CD4-positive, CD25-positive, alpha-beta regulatory T cell (primary cell): ENCODE data around the gene APOO. TPM values are rescaled to one million over a fixed set of nuclear protein-coding genes. Genes with fewer than 3 reads are reported as not detected.
A peak's percentile ranks its signal among the peaks of the same experiment; 100 is the strongest.
"Not testable (repeated sequence)": the region's sequence is repeated elsewhere in the genome, so short reads cannot be mapped to it uniquely, and the experiment has no call there.

Experiments used
- ATAC-seq, 2 donors: fragments of 150-1000 bp; cut with Tn5 transposase; one replicate each; pipeline ENCODE4 v1.10.0; 2021; ENCODE audit warnings: low read depth in 2 of 2, moderate number of reproducible peaks in 2 of 2, moderate library complexity in 1 of 2
- DNase-seq, 3 donors: peaks; one replicate each; pipeline versions ENCODE4 v3.0.0 to v3.0.0-alpha.2; 2012 to 2022; ENCODE audit warnings: mixed read lengths in 1 of 3
- H3K27ac ChIP-seq: one replicate; pipeline ENCODE4 v1.7.0; 2013; ENCODE audit warnings: mild to moderate bottlenecking, low read length; ENCODE audit not compliant: insufficient read depth, poor library complexity, severe bottlenecking
- H3K27me3 ChIP-seq: one replicate; pipeline ENCODE4 v1.7.0; 2013; ENCODE audit warnings: low read length; ENCODE audit not compliant: control insufficient read depth, insufficient read depth
- H3K36me3 ChIP-seq: one replicate; pipeline ENCODE4 v1.7.0; 2013; ENCODE audit warnings: mild to moderate bottlenecking, low read length, moderate library complexity; ENCODE audit not compliant: control insufficient read depth, insufficient read depth
- H3K4me1 ChIP-seq: 2 replicates; pipeline ENCODE4 v1.7.0; 2013; ENCODE audit warnings: mild to moderate bottlenecking, low read length; ENCODE audit not compliant: insufficient read depth, control insufficient read depth, poor library complexity, severe bottlenecking
- H3K4me3 ChIP-seq: one replicate; pipeline ENCODE4 v1.7.0; 2013; ENCODE audit warnings: low read depth, mild to moderate bottlenecking, low read length, moderate library complexity
- H3K9me3 ChIP-seq, 2 experiments: 1 replicate in 1 of 2; 2 replicates in 1 of 2; pipeline ENCODE4 v1.7.0; 2013; ENCODE audit warnings: low read length in 2 of 2, mild to moderate bottlenecking in 1 of 2, moderate library complexity in 1 of 2; ENCODE audit not compliant: control insufficient read depth in 2 of 2
- H3K27ac Mint-ChIP-seq, 3 donors: one replicate each; pipeline ENCODE4 v1.8.0; 2020 to 2022; ENCODE audit warnings: mild to moderate bottlenecking in 3 of 3, mixed read lengths in 3 of 3, moderate library complexity in 2 of 3
- H3K27me3 Mint-ChIP-seq: one replicate; pipeline ENCODE4 v1.8.0; 2022; ENCODE audit warnings: mild to moderate bottlenecking, mixed read lengths
- H3K36me3 Mint-ChIP-seq: one replicate; pipeline ENCODE4 v1.8.0; 2020; ENCODE audit warnings: mixed read lengths
- H3K4me1 Mint-ChIP-seq, 4 donors: one replicate each; pipeline ENCODE4 v1.8.0; 2020 to 2022; ENCODE audit warnings: mixed read lengths in 4 of 4, mild to moderate bottlenecking in 1 of 4
- H3K4me3 Mint-ChIP-seq, 4 donors: one replicate each; pipeline ENCODE4 v1.8.0; 2020 to 2022; ENCODE audit warnings: mild to moderate bottlenecking in 4 of 4, mixed read lengths in 4 of 4, moderate library complexity in 3 of 4
- H3K9me3 Mint-ChIP-seq, 7 donors: one replicate each; pipeline ENCODE4 v1.8.0; 2020 to 2022; ENCODE audit warnings: mixed read lengths in 7 of 7, mild to moderate bottlenecking in 3 of 7, moderate library complexity in 2 of 7
- polyA plus RNA-seq, 4 donors: library from polyadenylated mRNA; unstranded; fragments of 300-500 nt; fragmentation: Illumina TruSeq; gene quantifications; one replicate each; pipeline ENCODE4 v1.2.3, GENCODE V29; 2021
- total RNA-seq: library from RNA; stranded (reverse); gene quantifications from one replicate; pipeline ENCODE4 v1.2.3, GENCODE V29; 2022

Gene APOO
- total and polyA plus RNA-seq, 5 donors from 2014 or later: 13.5 to 20.9 (median 14.4) TPM

DNA sequence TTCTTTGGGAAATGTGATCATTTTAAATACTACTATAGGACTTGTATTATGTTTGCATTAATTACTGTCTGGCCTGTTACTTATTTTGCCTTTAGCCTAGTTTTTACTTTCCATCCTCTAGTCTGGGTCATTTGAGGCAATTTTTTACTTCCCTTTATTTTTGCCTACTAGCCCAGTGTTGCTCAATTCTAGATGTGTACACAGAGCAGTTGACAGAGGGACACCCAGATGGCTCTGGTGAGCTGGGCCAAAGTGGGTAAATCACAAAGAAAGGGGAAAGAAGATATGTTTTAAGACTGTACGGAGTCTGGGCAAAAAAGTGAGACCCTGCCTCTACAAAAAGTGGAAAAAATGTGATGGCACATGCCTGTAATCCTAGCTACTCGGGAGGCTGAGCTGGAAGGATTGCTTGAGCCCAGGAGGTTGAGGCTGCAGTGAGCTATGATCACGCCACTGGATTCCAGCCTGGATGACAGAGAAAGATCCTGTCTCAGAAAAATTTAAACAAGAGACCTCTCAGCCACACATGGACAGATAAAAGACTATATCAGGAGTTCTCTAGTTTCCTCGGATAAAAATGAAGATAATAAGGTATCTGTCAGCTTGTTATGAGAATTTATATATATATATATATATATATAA is 35.7 kb downstream of the APOO start:
- no peak overlapping the region for H3K27ac Mint-ChIP-seq
- Histone ChIP-seq H3K36me3 (no peaks in the 10 kb centered on the region), H3K27me3 (no peaks in the 10 kb centered on the region), H3K4me1 (no peaks in the 10 kb centered on the region), H3K9me3 (no peaks in the 10 kb centered on the region), H3K4me3 (no peak overlapping the region), H3K27ac (no peak overlapping the region)
- no peak overlapping the region for H3K4me3 Mint-ChIP-seq
- no peaks in the 10 kb centered on the region for H3K27me3 Mint-ChIP-seq
- peaks cover 0 to 2% (median 0%) of the 10 kb centered on the region in 4 donors for H3K4me1 Mint-ChIP-seq
- DNase-seq (no peak), ATAC-seq (no peak)
- H3K36me3 Mint-ChIP-seq: peaks cover 4% of the 10 kb centered on the region
- peaks cover 0 to 2% (median 0%) of the 10 kb centered on the region in 7 donors for H3K9me3 Mint-ChIP-seq

DNA sequence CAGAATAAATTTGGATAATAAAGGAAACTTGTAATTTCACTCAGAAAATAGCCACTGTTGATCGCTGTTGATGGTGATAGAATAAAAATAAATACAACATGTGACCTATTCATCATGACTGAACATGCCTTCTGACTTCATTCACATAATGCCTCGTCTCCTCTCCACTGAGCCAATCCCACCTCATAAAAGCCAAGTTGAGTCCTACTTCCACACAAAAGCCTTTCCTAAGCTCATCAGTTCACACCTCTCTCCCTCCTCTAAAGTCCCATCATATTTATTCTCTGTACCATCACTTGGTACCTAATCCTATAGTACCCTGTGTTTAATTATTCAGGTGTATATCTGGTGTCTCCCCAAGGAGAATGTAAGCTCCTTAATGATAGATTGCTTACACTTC is 37.7 kb downstream of the APOO start:
- Mint-ChIP-seq H3K27me3 (no peaks in the 10 kb centered on the region), H3K27ac (no peak overlapping the region), H3K36me3 (peaks cover 4% of the 10 kb centered on the region), H3K4me1 (peaks cover 0 to 2% (median 0%) of the 10 kb centered on the region in 4 donors), H3K9me3 (peaks cover 0 to 2% (median 0%) of the 10 kb centered on the region in 7 donors), H3K4me3 (no peak overlapping the region)
- no peaks in the 10 kb centered on the region for H3K27me3 ChIP-seq
- H3K9me3 ChIP-seq: no peaks in the 10 kb centered on the region
- H3K4me1 ChIP-seq: no peaks in the 10 kb centered on the region
- ATAC-seq (no peak), DNase-seq (no peak)
- no peak overlapping the region for H3K4me3 ChIP-seq
- no peaks in the 10 kb centered on the region for H3K36me3 ChIP-seq
- H3K27ac ChIP-seq: no peak overlapping the region

GRCh38 chrX:23864742-23865326 is 42.9 kb downstream of the APOO start:
- no peaks in the 10 kb centered on the region for H3K4me1 ChIP-seq
- H3K36me3 Mint-ChIP-seq: no peaks in the 10 kb centered on the region
- H3K4me3 ChIP-seq: no peak overlapping the region
- no peaks in the 10 kb centered on the region for H3K27me3 Mint-ChIP-seq
- H3K27me3 ChIP-seq: no peaks in the 10 kb centered on the region
- no peaks in the 10 kb centered on the region for H3K36me3 ChIP-seq
- peak overlapping the region in 1 of 3 donors; percentile 56 for H3K27ac Mint-ChIP-seq
- DNase-seq (no peak), ATAC-seq (no peak)
- H3K27ac ChIP-seq: no peak overlapping the region
- no peaks in the 10 kb centered on the region for H3K9me3 ChIP-seq
- H3K9me3 Mint-ChIP-seq: peaks cover 0 to 1% (median 0%) of the 10 kb centered on the region in 7 donors
- H3K4me3 Mint-ChIP-seq: no peak overlapping the region
- H3K4me1 Mint-ChIP-seq: peaks cover 0 to 22% (median 12%) of the 10 kb centered on the region in 4 donors

GRCh38 chrX:23861952-23862351 is 45.8 kb downstream of the APOO start:
- not testable (repeated sequence) for H3K36me3 Mint-ChIP-seq, H3K27me3 Mint-ChIP-seq, H3K27ac ChIP-seq, H3K9me3 ChIP-seq, H3K4me3 ChIP-seq, H3K9me3 Mint-ChIP-seq, ATAC-seq, H3K27me3 ChIP-seq, H3K36me3 ChIP-seq, H3K4me1 ChIP-seq
- Mint-ChIP-seq H3K27ac (peak overlapping the region; percentile 46 to 88 (median 56)), H3K4me3 (peak overlapping the region in 2 of 4 donors; percentile 36 to 62), H3K4me1 (peaks cover 0 to 22% (median 12%) of the 10 kb centered on the region in 4 donors)
- peak in 1 of 3 donors; percentile 50 for DNase-seq

GRCh38 chrX:23861215-23861896 is 46.4 kb downstream of the APOO start:
- Mint-ChIP-seq H3K36me3 (peaks cover 5% of the 10 kb centered on the region), H3K27me3 (no peaks in the 10 kb centered on the region), H3K4me3 (peak overlapping the region in 2 of 4 donors; percentile 36 to 62), H3K9me3 (peaks cover 0 to 1% (median 0%) of the 10 kb centered on the region in 7 donors), H3K27ac (peak overlapping the region; percentile 56 to 88 (median 75)), H3K4me1 (peaks cover 0 to 22% (median 12%) of the 10 kb centered on the region in 4 donors)
- DNase-seq (peak in 1 of 3 donors; percentile 42), ATAC-seq (peak; percentile 34 to 79)
- no peak overlapping the region for H3K4me3 ChIP-seq
- no peaks in the 10 kb centered on the region for H3K27me3 ChIP-seq
- no peak overlapping the region for H3K27ac ChIP-seq
- no peaks in the 10 kb centered on the region for H3K4me1 ChIP-seq
- H3K36me3 ChIP-seq: peaks cover 4% of the 10 kb centered on the region
- no peaks in the 10 kb centered on the region for H3K9me3 ChIP-seq

- H3K4me1 ChIP-seq: not testable (repeated sequence)
Observed at GRCh38 chrX:23859238-23859637, 48.5 kb downstream of the APOO start.

DNA sequence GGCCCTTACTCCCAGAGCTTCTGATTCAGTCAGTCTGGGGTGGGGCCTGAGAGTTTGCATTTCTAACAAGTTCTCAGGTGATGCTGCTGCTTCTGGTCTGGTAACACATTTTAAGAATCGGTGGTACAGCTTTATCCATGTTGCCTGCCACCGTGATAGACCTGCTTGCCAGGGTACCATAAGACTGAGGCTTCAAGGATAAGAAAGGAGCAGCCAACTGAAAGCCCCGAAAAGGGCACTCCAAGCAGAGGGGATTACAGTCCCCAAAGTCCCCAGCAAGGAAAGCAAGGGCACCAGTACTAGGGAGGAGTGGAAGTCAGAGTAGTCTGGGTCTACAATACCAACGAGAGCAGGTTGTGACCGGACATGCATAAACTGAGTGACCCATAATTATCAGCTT is 49.8 kb downstream of the APOO start:
- Mint-ChIP-seq H3K4me1 (peaks cover 0 to 16% (median 6%) of the 10 kb centered on the region in 4 donors), H3K9me3 (peaks cover 0 to 1% (median 0%) of the 10 kb centered on the region in 7 donors), H3K27me3 (no peaks in the 10 kb centered on the region), H3K27ac (no peak overlapping the region), H3K4me3 (no peak overlapping the region), H3K36me3 (peaks cover 8% of the 10 kb centered on the region)
- ATAC-seq (no peak), DNase-seq (no peak)
- Histone ChIP-seq H3K4me1 (no peaks in the 10 kb centered on the region), H3K27ac (no peak overlapping the region), H3K36me3 (peaks cover 4% of the 10 kb centered on the region), H3K4me3 (no peak overlapping the region), H3K9me3 (no peaks in the 10 kb centered on the region), H3K27me3 (no peaks in the 10 kb centered on the region)

More at GRCh38 chrX:23859238-23859637, 48.5 kb downstream of the APOO start:
- H3K36me3 Mint-ChIP-seq, H3K4me3 ChIP-seq, H3K27me3 Mint-ChIP-seq, H3K9me3 Mint-ChIP-seq, ATAC-seq, DNase-seq, H3K27me3 ChIP-seq, H3K27ac Mint-ChIP-seq, H3K36me3 ChIP-seq, H3K9me3 ChIP-seq, H3K27ac ChIP-seq, H3K4me3 Mint-ChIP-seq: not testable (repeated sequence)
- H3K4me1 Mint-ChIP-seq: peaks cover 0 to 22% (median 12%) of the 10 kb centered on the region in 4 donors
